PFSK-1 (cell line): ENCODE data around the gene TCEANC.

Experiments used
- FOXP2 ChIP-seq: optimal IDR thresholded peaks from 2 replicates; pipeline ENCODE3; 2011; ENCODE audit warnings: borderline replicate concordance, control low read depth, inconsistent platforms; ENCODE audit not compliant: insufficient read depth; ENCODE audit errors: extremely low read length, extremely low read depth
- POLR2AphosphoS5 ChIP-seq: IDR thresholded peaks from 2 replicates; pipeline ENCODE4 v1.6.1; 2012; ENCODE audit warnings: low read depth, mild to moderate bottlenecking, control low read depth, low read length, moderate library complexity
- SIN3A ChIP-seq: IDR thresholded peaks from 2 replicates; pipeline ENCODE4 v1.6.1; 2012; ENCODE audit warnings: mild to moderate bottlenecking, low read length, moderate library complexity, borderline replicate concordance; ENCODE audit not compliant: insufficient read depth
- TAF1 ChIP-seq: IDR thresholded peaks from 2 replicates; pipeline ENCODE4 v1.6.1; 2012; ENCODE audit warnings: low read length, control low read depth, borderline replicate concordance; ENCODE audit not compliant: insufficient read depth
- TF ChIP-seq, protein P1 (sequence below), 2 experiments: IDR thresholded peaks; 2 replicates each; pipeline versions ENCODE4 v1.6.1 to v1.8.0; 2011 to 2012; ENCODE audit warnings: low read depth in 2 of 2, low read length in 2 of 2, control low read depth in 1 of 2, inconsistent platforms in 1 of 2, mild to moderate bottlenecking in 1 of 2, moderate library complexity in 1 of 2; ENCODE audit not compliant: insufficient read depth in 1 of 2

Gene TCEANC

DNA sequence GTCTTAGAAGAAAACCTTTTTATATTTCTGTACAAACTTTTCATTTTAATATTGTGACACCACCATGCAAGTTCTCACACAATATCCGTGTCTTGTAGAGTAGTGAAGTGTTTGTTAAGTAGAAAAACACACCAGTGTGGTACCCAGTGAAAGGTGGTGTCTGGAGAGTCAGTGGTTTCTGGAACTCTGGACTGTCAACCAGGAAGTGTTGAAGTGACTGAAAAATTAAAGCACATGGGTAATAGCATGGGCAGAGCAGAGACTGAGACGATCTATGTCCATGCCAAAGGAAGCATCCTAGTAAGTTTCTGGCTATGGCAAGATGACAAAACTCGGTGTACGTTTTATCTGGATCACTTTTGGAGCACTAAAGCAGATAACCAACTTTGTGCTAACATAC, 58.2 kb downstream of the TCEANC start:
- TF ChIP-seq TAF1 (no peak), FOXP2 (no peak), SIN3A (no peak), POLR2AphosphoS5 (no peak)
- TF ChIP-seq, protein P1, sequence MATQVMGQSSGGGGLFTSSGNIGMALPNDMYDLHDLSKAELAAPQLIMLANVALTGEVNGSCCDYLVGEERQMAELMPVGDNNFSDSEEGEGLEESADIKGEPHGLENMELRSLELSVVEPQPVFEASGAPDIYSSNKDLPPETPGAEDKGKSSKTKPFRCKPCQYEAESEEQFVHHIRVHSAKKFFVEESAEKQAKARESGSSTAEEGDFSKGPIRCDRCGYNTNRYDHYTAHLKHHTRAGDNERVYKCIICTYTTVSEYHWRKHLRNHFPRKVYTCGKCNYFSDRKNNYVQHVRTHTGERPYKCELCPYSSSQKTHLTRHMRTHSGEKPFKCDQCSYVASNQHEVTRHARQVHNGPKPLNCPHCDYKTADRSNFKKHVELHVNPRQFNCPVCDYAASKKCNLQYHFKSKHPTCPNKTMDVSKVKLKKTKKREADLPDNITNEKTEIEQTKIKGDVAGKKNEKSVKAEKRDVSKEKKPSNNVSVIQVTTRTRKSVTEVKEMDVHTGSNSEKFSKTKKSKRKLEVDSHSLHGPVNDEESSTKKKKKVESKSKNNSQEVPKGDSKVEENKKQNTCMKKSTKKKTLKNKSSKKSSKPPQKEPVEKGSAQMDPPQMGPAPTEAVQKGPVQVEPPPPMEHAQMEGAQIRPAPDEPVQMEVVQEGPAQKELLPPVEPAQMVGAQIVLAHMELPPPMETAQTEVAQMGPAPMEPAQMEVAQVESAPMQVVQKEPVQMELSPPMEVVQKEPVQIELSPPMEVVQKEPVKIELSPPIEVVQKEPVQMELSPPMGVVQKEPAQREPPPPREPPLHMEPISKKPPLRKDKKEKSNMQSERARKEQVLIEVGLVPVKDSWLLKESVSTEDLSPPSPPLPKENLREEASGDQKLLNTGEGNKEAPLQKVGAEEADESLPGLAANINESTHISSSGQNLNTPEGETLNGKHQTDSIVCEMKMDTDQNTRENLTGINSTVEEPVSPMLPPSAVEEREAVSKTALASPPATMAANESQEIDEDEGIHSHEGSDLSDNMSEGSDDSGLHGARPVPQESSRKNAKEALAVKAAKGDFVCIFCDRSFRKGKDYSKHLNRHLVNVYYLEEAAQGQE (IDR thresholded peaks at IDR 0.05; ENCODE audit: insufficient read depth in 1 of 2, low read depth in 2 of 2, low read length in 2 of 2): no peak
